HepG2 (cell line): Measurements from ENCODE around the gene WDR86. TPM values are rescaled to one million over a fixed set of nuclear protein-coding genes. Genes with fewer than 3 reads are reported as not detected.

Source experiments
- ATAC-seq: fragments of 200-7000 bp; cut with Tn5 transposase; 3 replicates; pipeline ENCODE4 v1.9.1; 2020; ENCODE audit warnings: mild to moderate bottlenecking, moderate library complexity
- BruUV-seq: library from RNA; stranded (reverse); fragments of 400-500 nt; replicated peaks from 2 replicates; lab custom pipeline; 2021; lab: Mats Ljungman, UMichigan
- CTCF ChIA-PET: fragments of 300-600 bp; formaldehyde crosslinking; extraction: SDS; loops from one replicate; lab custom pipeline; 2021; ENCODE audit warnings: low total read pairs, inconsistent platforms, low intra/inter-chr PET ratio; lab: Yijun Ruan, JAX
- POLR2A ChIA-PET: fragments of 350-600 bp; sonication (Branson Sonifier 250); formaldehyde crosslinking; loops from one replicate; lab custom pipeline; 2020; ENCODE audit warnings: antibody characterized with exemption, inconsistent platforms; lab: Yijun Ruan, JAX
- DNase-seq: peaks from one replicate; pipeline ENCODE4 v3.0.0-alpha.2; 2015; ENCODE audit warnings: low spot score
- FAIRE-seq: peaks from 3 replicates; lab custom pipeline; 2011; peaks lifted over from hg19 to GRCh38; lab: Jason Lieb, UNC
- H2AFZ ChIP-seq: one replicate; pipeline ENCODE4 v1.6.1; 2011; ENCODE audit warnings: low read length, inconsistent platforms
- H3K27ac ChIP-seq: fragments of 300-600 bp; 3 replicates; pipeline ENCODE4 v1.8.0; 2011; ENCODE audit warnings: mixed run types, mild to moderate bottlenecking, mixed read lengths, low read length, inconsistent platforms; ENCODE audit not compliant: insufficient read depth; ENCODE audit errors: extremely low read length
- H3K27me3 ChIP-seq, 2 experiments: fragments of 200-600 bp in 1 of 2; 2 replicates in 1 of 2; 3 replicates in 1 of 2; pipeline versions ENCODE4 v1.6.0 to v1.8.0; 2011; ENCODE audit warnings: low read length in 2 of 2, mild to moderate bottlenecking in 2 of 2, moderate library complexity in 2 of 2, inconsistent platforms in 1 of 2; ENCODE audit not compliant: insufficient read depth in 2 of 2, control insufficient read depth in 1 of 2
- H3K36me3 ChIP-seq, 2 experiments: fragments of 200-600 bp in 1 of 2; replicated peaks in 1 of 2; 2 replicates in 1 of 2; 3 replicates in 1 of 2; pipeline versions ENCODE4 v1.5.1 to v1.8.0; 2011; ENCODE audit warnings: low read length in 2 of 2, inconsistent platforms in 1 of 2; ENCODE audit not compliant: insufficient read depth in 2 of 2, control insufficient read depth in 1 of 2
- H3K4me1 ChIP-seq: 2 replicates; pipeline ENCODE4 v1.5.1; 2012; ENCODE audit warnings: low read length, inconsistent platforms; ENCODE audit not compliant: insufficient read depth
- H3K4me2 ChIP-seq: 2 replicates; pipeline ENCODE4 v1.6.0; 2011; ENCODE audit warnings: low read depth, low read length, inconsistent platforms
- H3K4me3 ChIP-seq, 3 experiments: fragments of 200-600 bp in 1 of 3; sonication (generic), shearing (Covaris generic) in 1 of 3; replicated peaks in 1 of 3; 2 replicates each; pipeline ENCODE4 v1.5.1; 2011 to 2016; ENCODE audit warnings: low read length in 3 of 3, inconsistent platforms in 2 of 3, low read depth in 2 of 3, mild to moderate bottlenecking in 2 of 3, control low read depth in 1 of 3, mixed read lengths in 1 of 3; ENCODE audit not compliant: insufficient read depth in 1 of 3
- H3K79me2 ChIP-seq: one replicate; pipeline ENCODE4 v1.6.1; 2011; ENCODE audit warnings: low read length, inconsistent platforms; ENCODE audit not compliant: insufficient read depth
- H3K9ac ChIP-seq: 2 replicates; pipeline ENCODE4 v1.6.0; 2011; ENCODE audit warnings: mild to moderate bottlenecking, low read depth, low read length, inconsistent platforms; ENCODE audit not compliant: insufficient read depth
- H3K9me3 ChIP-seq: 2 replicates; pipeline ENCODE4 v1.5.1; 2012; ENCODE audit warnings: mild to moderate bottlenecking, low read length
- H4K20me1 ChIP-seq: 2 replicates; pipeline ENCODE4 v1.6.0; 2011; ENCODE audit warnings: inconsistent platforms, mild to moderate bottlenecking, low read length, moderate library complexity; ENCODE audit not compliant: insufficient read depth
- ATF6 ChIP-seq: sonication (generic); formaldehyde crosslinking; conservative IDR thresholded peaks from 2 replicates; pipeline ENCODE4 v1.4.0; 2020; ENCODE audit warnings: missing genetic modification reagents
- HOXA3 ChIP-seq: sonication (generic); formaldehyde crosslinking; IDR thresholded peaks from 2 replicates; pipeline ENCODE4 v1.5.0; 2020; ENCODE audit warnings: missing genetic modification reagents
- TARDBP ChIP-seq: sonication (generic); formaldehyde crosslinking; IDR thresholded peaks from 2 replicates; pipeline ENCODE4 v1.8.0; 2022; ENCODE audit warnings: mild to moderate bottlenecking, missing genetic modification reagents
- ZBTB20 ChIP-seq: sonication (generic); formaldehyde crosslinking; IDR thresholded peaks from 2 replicates; pipeline ENCODE4 v1.8.1; 2023; ENCODE audit warnings: missing genetic modification reagents, low read depth, mild to moderate bottlenecking, borderline replicate concordance
- ZNF44 ChIP-seq: sonication (generic); formaldehyde crosslinking; IDR thresholded peaks from 2 replicates; pipeline ENCODE4 v1.5.1; 2020; ENCODE audit warnings: mild to moderate bottlenecking, missing genetic modification reagents
- ZNF530 ChIP-seq: sonication (generic); formaldehyde crosslinking; IDR thresholded peaks from 2 replicates; pipeline ENCODE4 v1.5.0; 2020; ENCODE audit warnings: low read depth, mild to moderate bottlenecking, missing genetic modification reagents
- ZNF710 ChIP-seq: sonication (generic); formaldehyde crosslinking; IDR thresholded peaks from 2 replicates; pipeline ENCODE4 v1.5.0; 2020; ENCODE audit warnings: mild to moderate bottlenecking, missing genetic modification reagents, borderline replicate concordance
- ZNF841 ChIP-seq: sonication (generic); formaldehyde crosslinking; IDR thresholded peaks from 2 replicates; pipeline ENCODE4 v1.8.1; 2023; ENCODE audit warnings: missing genetic modification reagents, borderline replicate concordance
- WGBS: methylation state at CpG from one replicate; pipeline ENCODE4 v1.1.6; 2017; ENCODE audit warnings: low lambda C conversion rate; 5-methylcytosine and 5-hydroxymethylcytosine counted together
- in situ Hi-C: cut with HindIII; loops from 2 replicates; pipeline ENCODE4 v1.10.0; 2017; ENCODE audit warnings: low pct_unique_long_range_greater_than_20kb; ENCODE audit not compliant: extremely low pct_ligation_motif_present
- intact Hi-C: fragments of 100-400 bp; cut with micrococcal nuclease; formaldehyde crosslinking; loops from one replicate; pipeline ENCODE4 v1.10.0; 2022; ENCODE audit not compliant: unreplicated experiment
- polyA plus RNA-seq, 8 experiments: library from polyadenylated mRNA; depleted of rRNA in 3 of 8; stranded (reverse) in 7 of 8; unstranded in 1 of 8; fragments of >200 nt; fragmentation: Illumina TruSeq in 4 of 8; extraction: Trizol in 4 of 8; gene quantifications; 2 replicates each; pipeline versions ENCODE4 v1.2.1 to v1.2.3, GENCODE V29; 2011 to 2016; ENCODE audit warnings: low read depth in 4 of 8, missing spikeins in 1 of 8, mixed read lengths in 1 of 8; ENCODE audit not compliant: insufficient read depth in 1 of 8
- total RNA-seq, 5 experiments: library from RNA; depleted of rRNA; stranded (reverse); fragments of >200 nt; fragmentation: Illumina TruSeq; extraction: Trizol; gene quantifications; 2 replicates each; pipeline ENCODE4 v1.2.3, GENCODE V29; 2016; ENCODE audit warnings: low read depth in 1 of 5
- TF ChIP-seq, protein P1 (sequence below), 2 experiments: fragments of 450-650 bp in 1 of 2; sonication (generic) in 1 of 2; formaldehyde crosslinking; IDR thresholded peaks; 2 replicates each; pipeline versions ENCODE4 v1.5.0 to v1.8.0; 2020 to 2022; ENCODE audit warnings: mild to moderate bottlenecking in 1 of 2, missing genetic modification reagents in 1 of 2

WDR86 gene
- total and polyA plus RNA-seq, 2 of the 13 experiments (the other 11 are each of a cell fraction or from before 2014, with no cell fraction given) = 0.11 to 2.9 TPM

DNA sequence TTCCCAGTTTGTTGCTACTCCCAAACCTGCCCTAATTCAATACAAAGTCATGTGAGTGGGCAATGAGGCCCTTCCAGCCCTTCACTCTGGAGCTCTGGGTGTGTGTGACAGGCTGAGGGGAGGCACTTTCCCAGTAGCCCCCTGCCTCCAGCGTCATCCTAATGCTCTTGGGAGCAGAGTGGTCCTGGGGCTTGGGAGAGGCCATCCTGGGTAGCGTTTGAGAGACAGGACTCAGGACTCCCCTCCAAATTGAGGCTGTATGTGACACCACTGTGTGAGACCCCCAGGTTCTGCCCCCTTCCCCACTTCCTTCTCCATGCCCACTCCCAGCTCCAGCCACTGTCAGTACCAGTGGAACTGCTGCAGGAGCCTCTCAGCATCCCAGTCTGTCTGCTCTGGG is 36.6 kb upstream of the WDR86 start:
- in situ Hi-C loops = loop anchor here (5.0 kb wide), 1 partner anchor 79 kb away; no protein-coding TSS in a partner anchor
- FAIRE-seq (no peak), ATAC-seq (no peak), DNase-seq (no peak)
- no peaks in the 10 kb centered on the region for H3K36me3 ChIP-seq
- H3K9ac ChIP-seq = no peak overlapping the region
- H3K27me3 ChIP-seq = peaks cover 1 to 18% of the 10 kb centered on the region in 2 experiments; a peak in 2 of 5 replicates
- no peak overlapping the region for H3K27ac ChIP-seq
- WGBS = no CpG with 5 or more reads among the region's 2 CpGs
- no peaks in the 10 kb centered on the region for H3K79me2 ChIP-seq
- H3K4me3 ChIP-seq = no peak overlapping the region
- ChIA-PET CTCF (interaction anchor here (1.5 kb wide), 1 partner anchor 77 kb away, joined by 3 read pairs; no protein-coding TSS in a partner anchor), POLR2A (no interaction called here)
- H3K4me1 ChIP-seq = no peaks in the 10 kb centered on the region
- no peaks in the 10 kb centered on the region for H3K9me3 ChIP-seq
- intact Hi-C loops = loop anchor here (5.0 kb wide), 1 partner anchor 39 kb away; no protein-coding TSS in a partner anchor
- TF ChIP-seq ATF6 (CRISPR knock-in tag) (no peak), HOXA3 (CRISPR knock-in tag) (no peak), TARDBP (no peak), ZBTB20 (CRISPR knock-in tag) (no peak), ZNF841 (no peak), ZNF44 (CRISPR knock-in tag) (no peak), ZNF710 (CRISPR knock-in tag) (no peak), ZNF530 (CRISPR knock-in tag) (no peak)
- TF ChIP-seq, protein P1, sequence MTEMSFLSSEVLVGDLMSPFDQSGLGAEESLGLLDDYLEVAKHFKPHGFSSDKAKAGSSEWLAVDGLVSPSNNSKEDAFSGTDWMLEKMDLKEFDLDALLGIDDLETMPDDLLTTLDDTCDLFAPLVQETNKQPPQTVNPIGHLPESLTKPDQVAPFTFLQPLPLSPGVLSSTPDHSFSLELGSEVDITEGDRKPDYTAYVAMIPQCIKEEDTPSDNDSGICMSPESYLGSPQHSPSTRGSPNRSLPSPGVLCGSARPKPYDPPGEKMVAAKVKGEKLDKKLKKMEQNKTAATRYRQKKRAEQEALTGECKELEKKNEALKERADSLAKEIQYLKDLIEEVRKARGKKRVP (CRISPR knock-in tag; IDR thresholded peaks at IDR 0.05) = no peak
- no peak overlapping the region for H2AFZ ChIP-seq
- H4K20me1 ChIP-seq = no peaks in the 10 kb centered on the region
- BruUV-seq = no TSS peak
- no peak overlapping the region for H3K4me2 ChIP-seq
